Measurements from ENCODE around the gene SNTB2. TPM values are rescaled to one million over a fixed set of nuclear protein-coding genes. Genes with fewer than 3 reads are reported as not detected.

SNTB2 gene
- total and polyA plus RNA-seq, 2 of the 13 experiments (the other 11 are each of a cell fraction or from before 2014, with no cell fraction given): 11.5 to 19.2 TPM

DNA sequence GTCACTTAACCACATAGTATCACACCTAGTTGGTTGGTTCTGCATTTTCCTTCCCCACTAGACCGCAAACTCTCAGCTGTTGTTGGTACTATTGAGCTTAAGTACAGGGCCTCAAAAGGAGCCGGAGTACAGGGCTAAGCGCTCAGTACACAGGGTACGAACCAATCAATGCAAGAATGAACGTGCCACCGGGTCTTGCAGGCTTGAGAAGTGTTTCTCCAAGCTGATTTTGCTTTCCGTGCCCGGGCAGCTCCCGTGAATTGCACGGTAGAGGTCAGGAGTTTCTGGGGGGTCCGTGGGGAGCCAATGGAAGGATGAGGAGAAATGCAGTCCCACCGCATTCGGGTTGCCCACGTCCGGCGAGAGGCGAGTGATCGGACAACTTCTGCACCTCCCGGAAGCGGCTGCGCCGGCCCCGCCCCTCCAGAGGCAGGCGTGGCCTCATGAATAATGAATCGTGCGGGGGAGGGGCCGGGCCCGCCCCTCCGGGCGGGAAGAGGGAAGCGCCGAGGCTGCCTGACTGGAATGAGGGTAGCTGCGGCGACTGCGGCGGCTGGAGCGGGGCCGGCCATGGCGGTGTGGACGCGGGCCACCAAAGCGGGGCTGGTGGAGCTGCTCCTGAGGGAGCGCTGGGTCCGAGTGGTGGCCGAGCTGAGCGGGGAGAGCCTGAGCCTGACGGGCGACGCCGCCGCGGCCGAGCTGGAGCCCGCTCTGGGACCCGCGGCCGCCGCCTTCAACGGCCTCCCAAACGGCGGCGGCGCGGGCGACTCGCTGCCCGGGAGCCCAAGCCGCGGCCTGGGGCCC, at the start of gene SNTB2 (continued):
- TF ChIP-seq HES4 (CRISPR knock-in tag; IDR thresholded peaks at IDR 0.05; ENCODE audit: borderline replicate concordance) (peak; percentile 51; the same call in 1 of the 2 replicates), PTBP1 (IDR thresholded peaks at IDR 0.05; ENCODE audit: low read depth, low read length, poor library complexity, severe bottlenecking) (peak; percentile 29), ZNF12 (CRISPR knock-in tag; IDR thresholded peaks at IDR 0.05) (peak; percentile 75), XBP1 (CRISPR knock-in tag; IDR thresholded peaks at IDR 0.05) (0 out of 2 replicates have a peak, but pooled peaks have one; percentile 67), MLXIP (CRISPR knock-in tag; IDR thresholded peaks at IDR 0.05; ENCODE audit: borderline replicate concordance) (peak; percentile 57; the same call in 1 of the 2 replicates), PAF1 (CRISPR knock-in tag; IDR thresholded peaks at IDR 0.05) (no peak), ATF6 (CRISPR knock-in tag; conservative IDR thresholded peaks at IDR 0.05) (peak; percentile 20; the same call in 1 of the 2 replicates), GMEB1 (CRISPR knock-in tag; IDR thresholded peaks at IDR 0.05; ENCODE audit: borderline replicate concordance) (peak; percentile 51; the same call in 1 of the 2 replicates), FUBP1 (CRISPR knock-in tag; IDR thresholded peaks at IDR 0.05; ENCODE audit: borderline replicate concordance) (peak; percentile 42; the same call in 1 of the 2 replicates), HOXA9 (CRISPR knock-in tag; IDR thresholded peaks at IDR 0.05; ENCODE audit: borderline replicate concordance) (peak; percentile 87), RFX3 (CRISPR knock-in tag; IDR thresholded peaks at IDR 0.05) (no peak), NFE2L2 (IDR thresholded peaks at IDR 0.05; ENCODE audit: low read length) (no peak), PLRG1 (conservative IDR thresholded peaks at IDR 0.05) (no peak), MED8 (CRISPR knock-in tag; IDR thresholded peaks at IDR 0.05; ENCODE audit: insufficient replicate concordance) (peak; percentile 63), DNMT1 (CRISPR knock-in tag; IDR thresholded peaks at IDR 0.05) (no peak), RAD51 (IDR thresholded peaks at IDR 0.05; ENCODE audit: borderline replicate concordance) (no peak), ARNT (IDR thresholded peaks at IDR 0.05) (no peak), ZNF101 (CRISPR knock-in tag; IDR thresholded peaks at IDR 0.05; ENCODE audit: borderline replicate concordance, low read depth) (no peak)
- TF ChIP-seq, protein P1, sequence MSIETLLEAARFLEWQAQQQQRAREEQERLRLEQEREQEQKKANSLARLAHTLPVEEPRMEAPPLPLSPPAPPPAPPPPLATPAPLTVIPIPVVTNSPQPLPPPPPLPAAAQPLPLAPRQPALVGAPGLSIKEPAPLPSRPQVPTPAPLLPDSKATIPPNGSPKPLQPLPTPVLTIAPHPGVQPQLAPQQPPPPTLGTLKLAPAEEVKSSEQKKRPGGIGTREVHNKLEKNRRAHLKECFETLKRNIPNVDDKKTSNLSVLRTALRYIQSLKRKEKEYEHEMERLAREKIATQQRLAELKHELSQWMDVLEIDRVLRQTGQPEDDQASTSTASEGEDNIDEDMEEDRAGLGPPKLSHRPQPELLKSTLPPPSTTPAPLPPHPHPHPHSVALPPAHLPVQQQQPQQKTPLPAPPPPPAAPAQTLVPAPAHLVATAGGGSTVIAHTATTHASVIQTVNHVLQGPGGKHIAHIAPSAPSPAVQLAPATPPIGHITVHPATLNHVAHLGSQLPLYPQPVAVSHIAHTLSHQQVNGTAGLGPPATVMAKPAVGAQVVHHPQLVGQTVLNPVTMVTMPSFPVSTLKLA (IDR thresholded peaks at IDR 0.05): peak; percentile 36; the same call in 1 of the 2 replicates
